GM19395 (cell line): ENCODE results near the gene SNUPN.
A peak's percentile ranks its signal among the peaks of the same experiment; 100 is the strongest.

Experiments
- ATAC-seq: cut with Tn5 transposase; IDR thresholded peaks from one replicate; pipeline ENCODE4 v1.9.1; 2021; ENCODE audit warnings: mild to moderate bottlenecking, moderate library complexity; ENCODE audit not compliant: unreplicated experiment

SNUPN gene

GRCh38 chr15:75654201-75654907, 28.8 kb upstream of the SNUPN start:
- ATAC-seq = no peak

- no peak for ATAC-seq
Observed at GRCh38 chr15:75653347-75653913, 27.9 kb upstream of the SNUPN start.

- no peak for ATAC-seq
Observed at GRCh38 chr15:75651810-75652543, 26.5 kb upstream of the SNUPN start.

GRCh38 chr15:75650908-75651809, 25.6 kb upstream of the SNUPN start:
- ATAC-seq = no peak

GRCh38 chr15:75649848-75650247, 24.3 kb upstream of the SNUPN start:
- ATAC-seq = no peak

GRCh38 chr15:75649045-75649761, 23.7 kb upstream of the SNUPN start:
- ATAC-seq = no peak

- ATAC-seq = no peak
Observed at GRCh38 chr15:75648156-75649000, 22.9 kb upstream of the SNUPN start.

GRCh38 chr15:75647370-75648155, 22.0 kb upstream of the SNUPN start, which contains the start of gene SNX33:
Gene SNX33, plus strand, starts transcription at chr15:75647912. Its CDS starts 1,191 bp downstream, at chr15:75649103.
- ATAC-seq = no peak

GRCh38 chr15:75646944-75647364, 21.4 kb upstream of the SNUPN start:
- ATAC-seq = no peak

- ATAC-seq = no peak
Observed at GRCh38 chr15:75646112-75646943, 20.8 kb upstream of the SNUPN start.

GRCh38 chr15:75644376-75644775, 18.9 kb upstream of the SNUPN start:
- ATAC-seq = no peak

GRCh38 chr15:75641603-75642002, 16.1 kb upstream of the SNUPN start:
- no peak for ATAC-seq

GRCh38 chr15:75641179-75641503, 15.6 kb upstream of the SNUPN start:
- no peak for ATAC-seq

- ATAC-seq = peak; percentile 33
Observed at GRCh38 chr15:75640483-75641178, 15.1 kb upstream of the SNUPN start.

- ATAC-seq = peak; percentile 88
Observed at GRCh38 chr15:75639709-75640482, 14.4 kb upstream of the SNUPN start, which contains the start of gene IMP3. Gene IMP3, minus strand, starts transcription at chr15:75640224. Its CDS starts 56 bp downstream, at chr15:75640168.

- ATAC-seq = no peak
Observed at GRCh38 chr15:75639191-75639708, 13.7 kb upstream of the SNUPN start.
